Measurements from ENCODE around the gene ACTMAP.
"Not testable (repeated sequence)": the region's sequence is repeated elsewhere in the genome, so short reads cannot be mapped to it uniquely, and the experiment has no call there.

DNA sequence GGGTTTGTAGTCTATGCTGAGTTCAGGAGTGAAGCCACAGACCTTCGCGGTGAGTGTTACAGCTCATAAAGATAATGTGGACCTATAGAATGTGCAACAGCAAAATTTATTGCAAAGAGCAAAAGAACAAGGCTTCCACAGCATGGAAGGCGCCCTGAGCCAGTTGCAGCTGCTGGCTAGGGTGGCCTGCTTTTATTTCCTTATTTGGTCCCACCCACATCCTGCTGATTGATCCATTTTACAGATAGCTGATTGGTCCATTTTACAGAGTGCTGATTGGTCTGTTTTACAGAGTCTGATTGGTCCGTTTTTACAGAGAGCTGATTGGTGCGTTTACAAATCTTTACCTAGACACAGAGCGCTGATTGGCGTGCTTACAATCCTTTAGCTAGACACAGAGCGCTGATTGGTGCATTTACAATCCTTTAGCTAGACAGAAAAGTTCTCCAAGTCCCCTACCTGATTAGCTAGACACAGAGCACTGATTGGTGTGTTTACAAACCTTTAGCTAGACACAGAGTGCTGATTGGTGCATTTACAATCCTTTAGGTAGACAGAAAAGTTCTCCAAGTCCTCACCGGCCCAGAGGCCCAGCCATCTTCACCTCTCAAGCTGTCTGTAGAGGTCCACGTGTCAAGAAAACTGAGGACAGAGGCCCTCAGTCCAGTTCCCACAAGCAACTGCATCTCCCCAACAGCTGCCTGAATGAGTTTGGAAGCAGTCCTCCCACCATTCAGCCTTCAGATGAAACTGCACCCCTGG, 21.0 kb upstream of the ACTMAP start:
- not testable (repeated sequence) for TF ChIP-seq CTCF (IDR thresholded peaks at IDR 0.05; ENCODE audit: low read length); EZH2 (IDR thresholded peaks at IDR 0.05; ENCODE audit: borderline replicate concordance, low read length)
